ENCODE results near the gene ISYNA1.

DNA sequence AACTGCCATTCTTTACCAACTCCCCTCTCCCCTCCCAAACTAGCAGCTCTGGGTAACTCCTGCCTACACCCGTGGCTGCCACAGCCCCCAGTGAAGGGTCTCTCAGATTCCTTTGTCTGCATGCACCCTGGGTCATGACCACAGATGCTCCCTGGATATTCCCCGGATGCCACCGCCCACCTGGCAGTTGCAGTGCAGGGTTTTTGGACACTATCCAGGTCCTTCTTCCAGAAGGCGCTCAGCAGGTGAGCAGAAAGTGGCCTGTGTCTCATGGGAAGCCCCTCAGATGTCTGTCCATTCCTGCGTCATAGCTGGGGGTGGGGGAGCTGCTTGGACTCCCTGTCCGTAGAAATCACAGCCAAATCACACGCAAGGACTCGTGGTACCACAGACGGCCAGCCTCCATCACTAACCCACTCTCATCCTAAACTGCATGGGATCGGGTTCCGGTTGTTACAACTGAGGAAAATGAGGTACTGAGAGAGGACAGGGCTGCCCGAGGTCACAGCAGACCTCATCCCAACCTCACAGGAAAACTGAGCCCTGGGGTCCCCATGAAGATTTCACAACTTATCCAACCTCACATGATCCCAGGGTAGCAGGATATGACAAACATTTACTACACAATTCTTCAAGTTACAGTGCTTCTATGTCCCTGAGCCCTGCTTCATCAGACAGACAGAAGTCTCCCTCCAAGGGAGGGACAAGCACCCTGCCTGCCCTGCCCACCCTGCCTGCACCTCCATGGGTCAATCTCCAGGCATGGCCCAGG lies 45.4 kb upstream of the ISYNA1 start:
- TF ChIP-seq, protein P1, sequence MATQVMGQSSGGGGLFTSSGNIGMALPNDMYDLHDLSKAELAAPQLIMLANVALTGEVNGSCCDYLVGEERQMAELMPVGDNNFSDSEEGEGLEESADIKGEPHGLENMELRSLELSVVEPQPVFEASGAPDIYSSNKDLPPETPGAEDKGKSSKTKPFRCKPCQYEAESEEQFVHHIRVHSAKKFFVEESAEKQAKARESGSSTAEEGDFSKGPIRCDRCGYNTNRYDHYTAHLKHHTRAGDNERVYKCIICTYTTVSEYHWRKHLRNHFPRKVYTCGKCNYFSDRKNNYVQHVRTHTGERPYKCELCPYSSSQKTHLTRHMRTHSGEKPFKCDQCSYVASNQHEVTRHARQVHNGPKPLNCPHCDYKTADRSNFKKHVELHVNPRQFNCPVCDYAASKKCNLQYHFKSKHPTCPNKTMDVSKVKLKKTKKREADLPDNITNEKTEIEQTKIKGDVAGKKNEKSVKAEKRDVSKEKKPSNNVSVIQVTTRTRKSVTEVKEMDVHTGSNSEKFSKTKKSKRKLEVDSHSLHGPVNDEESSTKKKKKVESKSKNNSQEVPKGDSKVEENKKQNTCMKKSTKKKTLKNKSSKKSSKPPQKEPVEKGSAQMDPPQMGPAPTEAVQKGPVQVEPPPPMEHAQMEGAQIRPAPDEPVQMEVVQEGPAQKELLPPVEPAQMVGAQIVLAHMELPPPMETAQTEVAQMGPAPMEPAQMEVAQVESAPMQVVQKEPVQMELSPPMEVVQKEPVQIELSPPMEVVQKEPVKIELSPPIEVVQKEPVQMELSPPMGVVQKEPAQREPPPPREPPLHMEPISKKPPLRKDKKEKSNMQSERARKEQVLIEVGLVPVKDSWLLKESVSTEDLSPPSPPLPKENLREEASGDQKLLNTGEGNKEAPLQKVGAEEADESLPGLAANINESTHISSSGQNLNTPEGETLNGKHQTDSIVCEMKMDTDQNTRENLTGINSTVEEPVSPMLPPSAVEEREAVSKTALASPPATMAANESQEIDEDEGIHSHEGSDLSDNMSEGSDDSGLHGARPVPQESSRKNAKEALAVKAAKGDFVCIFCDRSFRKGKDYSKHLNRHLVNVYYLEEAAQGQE (IDR thresholded peaks at IDR 0.05; ENCODE audit: low read depth), result no peak
- TF ChIP-seq YY1 (IDR thresholded peaks at IDR 0.05; ENCODE audit: low read depth) (no peak), EP300 (IDR thresholded peaks at IDR 0.05; ENCODE audit: borderline replicate concordance) (no peak), CEBPB (IDR thresholded peaks at IDR 0.05) (no peak)
